ENCODE measurements around the gene LPIN1. TPM values are rescaled to one million over a fixed set of nuclear protein-coding genes. Genes with fewer than 3 reads are reported as not detected.

LPIN1 gene
- total and polyA plus RNA-seq, 2 of the 8 experiments (the other 6 are each of a cell fraction or from before 2014, with no cell fraction given): 4.3 to 9.8 TPM

DNA sequence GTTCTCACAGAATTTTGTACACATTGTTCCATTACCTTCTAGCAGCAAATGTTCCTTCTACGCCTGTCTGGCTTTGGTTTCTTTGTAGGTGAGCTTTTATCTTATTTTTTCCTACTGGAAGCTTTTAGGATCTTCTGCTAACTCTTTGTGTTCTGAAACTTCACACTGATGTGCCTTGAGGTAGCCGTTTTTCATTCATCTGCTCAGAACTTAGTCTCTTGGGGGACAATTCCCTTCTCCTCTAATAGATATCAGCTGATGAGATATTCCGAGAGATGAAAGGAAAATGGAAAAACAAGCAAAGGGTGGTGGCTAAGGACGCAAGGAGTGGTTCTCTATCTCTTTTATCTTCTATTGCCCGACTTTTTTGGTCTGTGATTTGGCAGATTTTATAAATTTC is 27.8 kb upstream of the LPIN1 start:
- Histone ChIP-seq H3K23ac (ENCODE audit: insufficient read length) (no peak overlapping the region), H3K79me1 (ENCODE audit: low read depth, low read length) (no peaks in the 10 kb centered on the region), H3K27me3 (replicated peaks in 1 of 4; ENCODE audit: control insufficient read depth in 3 of 4, extremely low read depth in 1 of 4, insufficient read depth in 3 of 4, low read length in 3 of 4) (no peaks in the 10 kb centered on the region), H3K36me3 (ENCODE audit: control insufficient read depth in 2 of 4, insufficient read depth in 4 of 4, low read length in 3 of 4) (no peaks in the 10 kb centered on the region), H2BK12ac (ENCODE audit: low read depth, low read length) (no peak overlapping the region), H4K8ac (ENCODE audit: extremely low read depth, insufficient read depth, low read length) (no peak overlapping the region), H2BK15ac (ENCODE audit: low read length) (no peak overlapping the region), H3K27ac (ENCODE audit: low read depth, low read length) (no peak overlapping the region), H3K4me3 (ENCODE audit: extremely low read depth in 1 of 4, insufficient read depth in 2 of 4, low read depth in 3 of 4, low read length in 4 of 4) (no peak overlapping the region), H3K14ac (ENCODE audit: insufficient read length) (no peak overlapping the region), H4K91ac (replicated peaks; ENCODE audit: insufficient read length, low read length) (no peak overlapping the region), H4K20me1 (replicated peaks in 1 of 2; ENCODE audit: control insufficient read depth in 1 of 2, insufficient read depth in 2 of 2, low read length in 2 of 2) (no peaks in the 10 kb centered on the region), H3K4me2 (ENCODE audit: insufficient read depth in 1 of 2, low read depth in 2 of 2, low read length in 2 of 2) (no peak overlapping the region), H2AFZ (ENCODE audit: low read length) (no peak overlapping the region), H3K9me3 (ENCODE audit: insufficient read depth in 2 of 2, low read depth in 1 of 2, low read length in 1 of 2) (no peaks in the 10 kb centered on the region), H3K4me1 (replicated peaks in 1 of 4; ENCODE audit: control insufficient read depth in 3 of 4, insufficient read depth in 4 of 4, low read length in 3 of 4) (no peaks in the 10 kb centered on the region; a peak in 1 of 7 replicates), H3K79me2 (ENCODE audit: control insufficient read depth in 1 of 2, insufficient read depth in 2 of 2, low read length in 2 of 2) (no peaks in the 10 kb centered on the region), H3K9ac (replicated peaks in 1 of 4; ENCODE audit: extremely low read depth in 1 of 4, low read depth in 3 of 4, low read length in 3 of 4) (no peak overlapping the region), H2BK5ac (ENCODE audit: low read depth, low read length) (no peak overlapping the region), H2BK120ac (replicated peaks; ENCODE audit: low read depth, low read length) (no peak overlapping the region), H3K4ac (replicated peaks; ENCODE audit: insufficient read length, low read depth, low read length) (no peak overlapping the region), H3K18ac (ENCODE audit: extremely low read depth, low read length) (no peak overlapping the region), H4K5ac (ENCODE audit: insufficient read length, low read depth, low read length) (no peak overlapping the region), H2BK20ac (ENCODE audit: low read length) (no peak overlapping the region), H3K23me2 (ENCODE audit: low read depth, low read length) (no peaks in the 10 kb centered on the region), H3K56ac (replicated peaks; ENCODE audit: insufficient read length, low read depth, low read length) (no peak overlapping the region), H2AK5ac (ENCODE audit: low read depth, low read length) (no peak overlapping the region)
- WGBS, 2 experiments (ENCODE audit: extremely low coverage in 1 of 2, insufficient coverage in 1 of 2, insufficient read length in 1 of 2, insufficient replicate concordance in 2 of 2, low coverage in 1 of 2, low lambda C conversion rate in 2 of 2, missing lambda C conversion rate in 1 of 2): 91% methylated on average over 5 of the region's 5 CpGs; no CpG with 5 or more reads in 1 of the 2 experiments
- DNase-seq (ENCODE audit: low read depth in 1 of 2, low spot score in 2 of 2) (no peak), FAIRE-seq (no peak)
- POLR2A ChIA-PET (ENCODE audit: partially characterized antibody): no interaction called here
- CTCF ChIA-PET (ENCODE audit: partially characterized antibody): interaction anchor here (0.6 to 2.4 kb wide), 6 partner anchors 11 to 66 kb away, joined by 3 to 7 read pairs (median 3); no protein-coding TSS in a partner anchor
- no peak for TF ChIP-seq SIX5 (IDR thresholded peaks at IDR 0.05; ENCODE audit: low read depth, low read length)
- TF ChIP-seq BCL11A (IDR thresholded peaks at IDR 0.05; ENCODE audit: low read depth in 2 of 2, low read length in 2 of 2): no peak
- no peak for TF ChIP-seq RXRA (IDR thresholded peaks at IDR 0.05; ENCODE audit: insufficient read depth, low read depth, low read length)
- no peak for TF ChIP-seq RAD21 (IDR thresholded peaks at IDR 0.05 in 1 of 2, conservative IDR thresholded peaks at IDR 0.05 in 1 of 2; ENCODE audit: low read depth in 2 of 2, low read length in 2 of 2)
- TF ChIP-seq SP2 (IDR thresholded peaks at IDR 0.05; ENCODE audit: low read length): no peak
- TF ChIP-seq BACH1 (IDR thresholded peaks at IDR 0.05; ENCODE audit: low read length): no peak
- no peak for TF ChIP-seq KDM1A (IDR thresholded peaks at IDR 0.05; ENCODE audit: borderline replicate concordance, low read length)
- TF ChIP-seq SIN3A (conservative IDR thresholded peaks at IDR 0.05 in 1 of 2, IDR thresholded peaks at IDR 0.05 in 1 of 2; ENCODE audit: low read depth in 1 of 2, low read length in 2 of 2): no peak
- no peak for TF ChIP-seq JUN (IDR thresholded peaks at IDR 0.05; ENCODE audit: low read depth, low read length)
- no peak for TF ChIP-seq GABPA (IDR thresholded peaks at IDR 0.05; ENCODE audit: borderline replicate concordance, insufficient read depth, low read length)
- no peak for TF ChIP-seq SP4 (IDR thresholded peaks at IDR 0.05; ENCODE audit: low read length)
- no peak for TF ChIP-seq NRF1 (IDR thresholded peaks at IDR 0.05; ENCODE audit: low read depth, low read length)
- TF ChIP-seq NANOG (IDR thresholded peaks at IDR 0.05; ENCODE audit: insufficient read depth, low read depth, low read length, poor library complexity, severe bottlenecking): no peak
- no peak for TF ChIP-seq SAP30 (IDR thresholded peaks at IDR 0.05; ENCODE audit: insufficient read depth, insufficient replicate concordance, low read length)

Data from H1 (cell line).